ENCODE measurements around the gene ASIC2. TPM values are rescaled to one million over a fixed set of nuclear protein-coding genes. Genes with fewer than 3 reads are reported as not detected.
A peak's percentile ranks its signal among the peaks of the same experiment; 100 is the strongest.

ASIC2 gene
- total and polyA plus RNA-seq, 12 donors, result not detected

DNA sequence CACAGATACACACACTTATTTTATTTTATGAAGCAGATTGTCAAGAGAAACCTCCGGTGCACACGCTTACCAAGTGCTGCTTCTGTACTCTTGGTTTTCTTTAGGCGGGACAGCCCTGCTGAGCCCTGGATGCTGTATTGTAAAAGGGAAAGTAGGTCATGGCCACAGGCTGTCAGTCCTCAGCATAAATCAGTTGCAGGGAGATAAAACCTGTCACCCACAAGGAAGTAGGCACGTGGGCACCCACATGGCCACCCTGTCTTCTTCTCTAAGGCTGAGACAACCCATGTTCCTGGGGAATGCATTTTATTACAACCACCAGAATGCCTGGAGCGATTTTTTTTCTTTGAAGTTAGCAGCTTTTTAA lies 59.3 kb downstream of the ASIC2 start:
- Histone ChIP-seq H3K4me1 (peaks cover 0 to 23% (median 6%) of the 10 kb centered on the region in 9 donors), H3K27ac (no peak overlapping the region), H3K27me3 (peaks cover 0 to 12% (median 0%) of the 10 kb centered on the region in 7 donors), H3K36me3 (no peaks in the 10 kb centered on the region), H3K4me3 (no peak overlapping the region), H3K9me3 (no peaks in the 10 kb centered on the region)
- TF ChIP-seq, protein P1, sequence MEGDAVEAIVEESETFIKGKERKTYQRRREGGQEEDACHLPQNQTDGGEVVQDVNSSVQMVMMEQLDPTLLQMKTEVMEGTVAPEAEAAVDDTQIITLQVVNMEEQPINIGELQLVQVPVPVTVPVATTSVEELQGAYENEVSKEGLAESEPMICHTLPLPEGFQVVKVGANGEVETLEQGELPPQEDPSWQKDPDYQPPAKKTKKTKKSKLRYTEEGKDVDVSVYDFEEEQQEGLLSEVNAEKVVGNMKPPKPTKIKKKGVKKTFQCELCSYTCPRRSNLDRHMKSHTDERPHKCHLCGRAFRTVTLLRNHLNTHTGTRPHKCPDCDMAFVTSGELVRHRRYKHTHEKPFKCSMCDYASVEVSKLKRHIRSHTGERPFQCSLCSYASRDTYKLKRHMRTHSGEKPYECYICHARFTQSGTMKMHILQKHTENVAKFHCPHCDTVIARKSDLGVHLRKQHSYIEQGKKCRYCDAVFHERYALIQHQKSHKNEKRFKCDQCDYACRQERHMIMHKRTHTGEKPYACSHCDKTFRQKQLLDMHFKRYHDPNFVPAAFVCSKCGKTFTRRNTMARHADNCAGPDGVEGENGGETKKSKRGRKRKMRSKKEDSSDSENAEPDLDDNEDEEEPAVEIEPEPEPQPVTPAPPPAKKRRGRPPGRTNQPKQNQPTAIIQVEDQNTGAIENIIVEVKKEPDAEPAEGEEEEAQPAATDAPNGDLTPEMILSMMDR (IDR thresholded peaks at IDR 0.05), result no peak
- 48 to 69% methylated on average over 5 of the region's 5 CpGs for WGBS, 2 donors
- intact Hi-C loops (cut with DNase I), result no loop called here
- DNase-seq (no peak), ATAC-seq (peak in 5 of 8 donors; percentile 32 to 65 (median 54))

DNA sequence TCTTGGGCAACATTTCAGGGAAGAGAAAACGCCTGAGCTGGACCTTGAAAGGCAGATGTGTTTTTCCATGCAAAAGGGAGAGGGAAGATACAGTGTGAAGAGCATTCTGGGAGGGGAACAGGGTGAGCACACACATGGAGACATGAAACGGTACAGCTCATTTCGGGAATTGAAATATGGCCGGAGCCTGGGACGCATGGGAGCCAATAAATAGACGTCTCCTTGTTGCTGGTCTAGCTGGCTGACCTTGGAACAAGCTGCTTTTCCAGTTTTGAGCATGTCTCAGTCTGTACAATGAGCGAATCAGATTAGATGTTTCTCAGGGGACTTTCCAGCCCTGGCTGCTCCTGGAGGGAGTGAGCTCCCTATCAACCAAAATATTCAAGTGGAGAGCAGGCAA lies 63.6 kb downstream of the ASIC2 start:
- intact Hi-C loops (cut with DNase I), result no loop called here
- TF ChIP-seq, protein P1 (IDR thresholded peaks at IDR 0.05), result no peak
- ATAC-seq, result no peak
- no peak for DNase-seq
- H3K27me3 ChIP-seq, result peaks cover 0 to 6% (median 3%) of the 10 kb centered on the region in 7 donors
- H3K4me1 ChIP-seq, result peaks cover 0 to 11% (median 6%) of the 10 kb centered on the region in 9 donors
- H3K4me3 ChIP-seq, result no peak overlapping the region
- WGBS, 2 donors, result 66 to 69% methylated on average over 7 of the region's 7 CpGs
- H3K27ac ChIP-seq, result no peak overlapping the region
- H3K9me3 ChIP-seq, result no peaks in the 10 kb centered on the region
- no peaks in the 10 kb centered on the region for H3K36me3 ChIP-seq

DNA sequence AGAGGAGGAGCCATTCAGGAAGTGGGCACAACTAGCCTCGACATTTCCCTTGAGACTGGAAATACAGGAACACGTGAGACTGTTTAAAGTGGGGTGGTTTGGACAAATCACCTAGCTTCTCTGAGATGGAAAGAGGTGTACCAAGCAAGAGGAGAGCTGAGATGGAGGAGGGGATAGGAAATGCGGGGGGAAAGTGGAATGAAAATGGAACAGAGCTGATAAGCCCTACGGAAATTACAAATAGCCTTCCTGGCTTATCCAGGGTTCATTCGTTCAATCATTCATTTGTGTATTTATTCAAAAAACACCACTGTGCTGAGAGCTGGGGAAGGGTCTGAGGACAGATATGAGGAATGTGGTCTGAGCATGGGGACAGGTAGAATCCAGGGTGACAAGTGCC lies 64.1 kb downstream of the ASIC2 start:
- Histone ChIP-seq H3K4me1 (peaks cover 0 to 7% (median 4%) of the 10 kb centered on the region in 9 donors), H3K4me3 (no peak overlapping the region), H3K27me3 (peaks cover 0 to 7% (median 3%) of the 10 kb centered on the region in 7 donors), H3K9me3 (no peaks in the 10 kb centered on the region), H3K27ac (no peak overlapping the region), H3K36me3 (no peaks in the 10 kb centered on the region)
- intact Hi-C loops (cut with DNase I), result no loop called here
- no peak for ATAC-seq
- WGBS, 2 donors, result 43 to 50% methylated on average over 5 of the region's 5 CpGs
- no peak for DNase-seq
- TF ChIP-seq, protein P1 (IDR thresholded peaks at IDR 0.05), result no peak

DNA sequence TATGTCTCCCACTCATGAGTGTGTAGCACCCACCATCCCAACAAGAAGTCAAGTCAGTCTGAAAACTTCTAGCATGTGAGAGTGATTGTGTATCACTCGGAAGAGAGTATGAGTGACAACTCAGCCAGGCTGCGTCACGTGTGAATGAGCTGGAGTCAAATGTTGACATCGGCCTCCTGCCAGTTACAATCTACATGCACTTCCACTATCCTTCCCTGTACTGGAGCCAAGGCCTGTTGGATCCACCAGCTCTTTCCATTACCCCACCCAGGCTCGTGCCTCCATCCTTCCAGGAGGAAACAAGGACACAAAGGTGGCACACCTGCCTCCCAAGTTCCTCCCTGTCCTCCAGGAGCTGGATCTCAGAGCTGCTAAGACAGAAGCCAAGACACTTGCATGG lies 64.5 kb downstream of the ASIC2 start:
- no peaks in the 10 kb centered on the region for H3K9me3 ChIP-seq
- TF ChIP-seq, protein P1 (IDR thresholded peaks at IDR 0.05), result no peak
- peaks cover 0 to 2% (median 0%) of the 10 kb centered on the region in 9 donors for H3K4me1 ChIP-seq
- peak in 1 of 2 donors; percentile 8 for DNase-seq
- H3K4me3 ChIP-seq, result no peak overlapping the region
- 55 to 64% methylated on average over 5 of the region's 5 CpGs for WGBS, 2 donors
- intact Hi-C loops (cut with DNase I), result no loop called here
- H3K27me3 ChIP-seq, result peaks cover 0 to 12% (median 3%) of the 10 kb centered on the region in 7 donors
- no peak overlapping the region for H3K27ac ChIP-seq
- no peaks in the 10 kb centered on the region for H3K36me3 ChIP-seq
- ATAC-seq, result peak in 4 of 8 donors; percentile 56 to 80 (median 66)
